GM23338 (cell line): ENCODE data around the gene GRM3. TPM values are rescaled to one million over a fixed set of nuclear protein-coding genes. Genes with fewer than 3 reads are reported as not detected.

Experiments
- ATAC-seq: fragments of 200-7000 bp; cut with Tn5 transposase; 3 replicates; pipeline ENCODE4 v1.9.1; 2020
- DNase-seq: peaks from one replicate; pipeline ENCODE4 v3.0.0-alpha.2; 2015; ENCODE audit warnings: low spot score
- H2AFZ ChIP-seq: fragments of 200-600 bp; sonication (generic); 2 replicates; pipeline ENCODE4 v1.8.0; 2016; ENCODE audit warnings: antibody characterized with exemption, mild to moderate bottlenecking, moderate library complexity
- H3F3A ChIP-seq: fragments of 200-600 bp; sonication (generic); replicated peaks from 2 replicates; pipeline ENCODE4 v1.8.0; 2017; ENCODE audit warnings: antibody characterized with exemption, mixed run types, low read depth
- H3K27ac ChIP-seq: fragments of 200-600 bp; sonication (generic); 2 replicates; pipeline ENCODE4 v1.6.1; 2016; ENCODE audit warnings: low read depth
- H3K27me3 ChIP-seq: fragments of 200-600 bp; sonication (generic); 2 replicates; pipeline ENCODE4 v1.8.0; 2016; ENCODE audit warnings: mild to moderate bottlenecking, mixed run types, moderate library complexity; ENCODE audit not compliant: insufficient read depth
- H3K36me3 ChIP-seq: fragments of 200-600 bp; sonication (generic); 2 replicates; pipeline ENCODE4 v1.8.0; 2016; ENCODE audit warnings: mild to moderate bottlenecking; ENCODE audit not compliant: insufficient read depth
- H3K4me1 ChIP-seq: fragments of 200-600 bp; sonication (generic); 2 replicates; pipeline ENCODE4 v1.8.0; 2016; ENCODE audit warnings: mild to moderate bottlenecking, moderate library complexity; ENCODE audit not compliant: insufficient read depth
- H3K4me2 ChIP-seq: fragments of 200-600 bp; sonication (generic); 2 replicates; pipeline ENCODE4 v1.7.1; 2017; ENCODE audit warnings: mixed run types
- H3K4me3 ChIP-seq: fragments of 200-600 bp; sonication (generic); 2 replicates; pipeline ENCODE4 v1.6.1; 2016; ENCODE audit warnings: mixed run types
- H3K79me2 ChIP-seq: fragments of 200-600 bp; sonication (generic); replicated peaks from 2 replicates; pipeline ENCODE4 v1.8.0; 2017; ENCODE audit warnings: mild to moderate bottlenecking; ENCODE audit not compliant: insufficient read depth
- H3K9me2 ChIP-seq: fragments of 200-600 bp; sonication (generic); 2 replicates; pipeline ENCODE4 v1.8.0; 2017; ENCODE audit not compliant: insufficient read depth
- H4K20me1 ChIP-seq: fragments of 200-600 bp; sonication (generic); replicated peaks from 2 replicates; pipeline ENCODE4 v1.8.0; 2017; ENCODE audit warnings: mild to moderate bottlenecking; ENCODE audit not compliant: insufficient read depth
- H3K27ac Mint-ChIP-seq: 2 replicates; pipeline ENCODE4 v1.8.0; 2020; ENCODE audit warnings: inconsistent platforms, mild to moderate bottlenecking, moderate library complexity, mixed read lengths
- H3K27me3 Mint-ChIP-seq: 3 replicates; pipeline ENCODE4 v1.8.0; 2022; ENCODE audit warnings: low read depth, mild to moderate bottlenecking, moderate library complexity, mixed read lengths, inconsistent platforms; ENCODE audit not compliant: insufficient read depth, poor library complexity
- H3K36me3 Mint-ChIP-seq: 3 replicates; pipeline ENCODE4 v1.8.0; 2021; ENCODE audit warnings: low read depth, mild to moderate bottlenecking, inconsistent platforms, moderate library complexity, mixed read lengths
- H3K4me1 Mint-ChIP-seq: 3 replicates; pipeline ENCODE4 v1.8.0; 2020; ENCODE audit warnings: mild to moderate bottlenecking, inconsistent platforms, mixed read lengths
- H3K4me3 Mint-ChIP-seq: 3 replicates; pipeline ENCODE4 v1.8.0; 2021; ENCODE audit warnings: moderate library complexity, mild to moderate bottlenecking, inconsistent platforms, mixed read lengths
- H3K9me3 Mint-ChIP-seq: 3 replicates; pipeline ENCODE4 v1.8.0; 2020; ENCODE audit warnings: moderate library complexity, mild to moderate bottlenecking, inconsistent platforms, mixed read lengths
- CREB1 ChIP-seq: fragments of 250-450 bp; sonication (Bioruptor Pico); IDR thresholded peaks from 2 replicates; pipeline ENCODE4 v1.5.0; 2020; ENCODE audit warnings: low read depth, mild to moderate bottlenecking, moderate library complexity
- EZH2 ChIP-seq: fragments of 200-600 bp; sonication (generic); IDR thresholded peaks from one replicate; pipeline ENCODE4 v1.8.0; 2017; ENCODE audit warnings: antibody characterized with exemption, mild to moderate bottlenecking, low read depth; ENCODE audit not compliant: unreplicated experiment
- EZH2phosphoT487 ChIP-seq: fragments of 200-600 bp; sonication (generic); IDR thresholded peaks from one replicate; pipeline ENCODE4 v1.8.1; 2018; ENCODE audit warnings: antibody characterized with exemption; ENCODE audit not compliant: unreplicated experiment
- JUNB ChIP-seq: IDR thresholded peaks from one replicate; pipeline ENCODE4 v1.6.1; 2016; ENCODE audit warnings: antibody characterized with exemption; ENCODE audit not compliant: unreplicated experiment
- NANOG ChIP-seq: IDR thresholded peaks from 2 replicates; pipeline ENCODE4 v1.6.1; 2016; ENCODE audit warnings: antibody characterized with exemption, borderline replicate concordance
- POLR2AphosphoS5 ChIP-seq: IDR thresholded peaks from 2 replicates; pipeline ENCODE4 v1.6.1; 2016; ENCODE audit warnings: antibody characterized with exemption, low read depth
- STAT1 ChIP-seq: IDR thresholded peaks from one replicate; pipeline ENCODE4 v1.6.1; 2016; ENCODE audit warnings: antibody characterized with exemption; ENCODE audit not compliant: unreplicated experiment
- ZNF114 ChIP-seq: fragments of 250-450 bp; sonication (Bioruptor Pico); IDR thresholded peaks from 2 replicates; pipeline ENCODE4 v1.5.0; 2020; ENCODE audit warnings: mild to moderate bottlenecking, moderate library complexity
- ZNF331 ChIP-seq: fragments of 250-450 bp; sonication (Bioruptor Pico); IDR thresholded peaks from 2 replicates; pipeline ENCODE4 v1.5.0; 2020; ENCODE audit warnings: low read depth, mild to moderate bottlenecking, moderate library complexity
- polyA plus RNA-seq: library from polyadenylated mRNA; unstranded; fragments of >200 nt; fragmentation: Nextera tagmentation; extraction: Ambion mirVana; gene quantifications from 2 replicates; pipeline ENCODE4 v1.2.1, GENCODE V29; 2016
- total RNA-seq: library from RNA; depleted of rRNA; stranded (reverse); fragments of >200 nt; shearing (Covaris generic); gene quantifications from 2 replicates; pipeline ENCODE4 v1.2.3, GENCODE V29; 2014
- TF ChIP-seq, protein P1 (sequence below), 2 experiments: fragments of 200-600 bp in 1 of 2; sonication (generic) in 1 of 2; conservative IDR thresholded peaks; 2 replicates each; pipeline versions ENCODE4 v1.5.1 to v1.6.1; 2016 to 2017; ENCODE audit warnings: antibody characterized with exemption in 2 of 2, low read depth in 2 of 2, mild to moderate bottlenecking in 2 of 2, moderate library complexity in 1 of 2
- TF ChIP-seq, protein P2 (sequence below): IDR thresholded peaks from one replicate; pipeline ENCODE4 v1.6.1; 2018; ENCODE audit warnings: antibody characterized with exemption; ENCODE audit not compliant: unreplicated experiment
- TF ChIP-seq, protein P3 (sequence below): fragments of 250-450 bp; sonication (Bioruptor Pico); IDR thresholded peaks from 2 replicates; pipeline ENCODE4 v1.5.0; 2020; ENCODE audit warnings: mild to moderate bottlenecking, moderate library complexity
- TF ChIP-seq, protein P4 (sequence below): IDR thresholded peaks from 2 replicates; pipeline ENCODE4 v1.6.1; 2016; ENCODE audit warnings: antibody characterized with exemption

GRM3 gene
- total and polyA plus RNA-seq, 2 experiments from 2014 or later, result 0.79 to 1.9 TPM

DNA sequence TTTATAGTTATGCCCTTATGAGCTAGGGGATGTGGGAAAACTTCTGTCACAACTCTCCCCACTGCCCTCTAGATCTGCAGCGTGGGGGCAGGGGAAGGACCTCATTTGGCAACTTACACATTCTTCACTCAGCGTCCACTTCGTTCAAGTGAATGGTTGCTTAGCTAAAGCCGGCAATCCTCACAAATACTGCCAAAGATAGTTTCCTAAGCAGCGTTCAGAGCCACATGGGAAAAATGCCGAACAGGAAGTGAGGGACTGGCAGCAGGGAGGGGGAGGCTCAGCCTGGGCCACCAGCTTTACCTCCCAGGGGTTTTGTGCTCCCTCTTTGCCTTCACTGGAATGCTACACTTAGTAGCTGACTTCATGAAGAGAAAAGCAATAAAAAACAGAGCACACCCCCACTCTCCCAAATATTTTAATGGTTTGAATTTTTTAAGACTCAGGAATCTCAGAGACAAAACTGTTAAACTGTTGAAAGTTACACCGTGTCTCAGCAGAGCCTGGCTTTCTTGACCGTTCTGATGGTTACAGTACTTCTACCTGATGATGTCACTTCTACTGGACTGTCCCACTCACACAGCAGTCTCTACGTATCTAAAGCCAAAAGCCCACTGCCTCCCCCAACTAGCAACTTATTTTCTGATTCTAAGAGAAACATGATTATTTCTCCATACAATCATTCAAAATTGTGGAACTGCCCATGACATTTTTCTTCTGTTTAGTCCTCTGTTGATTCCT is 10.4 kb downstream of the GRM3 start:
- Histone ChIP-seq H3K27ac (no peak overlapping the region), H3K4me3 (no peak overlapping the region), H3K27me3 (no peaks in the 10 kb centered on the region), H3K9me2 (no peaks in the 10 kb centered on the region), H3K4me2 (no peak overlapping the region), H3K36me3 (no peaks in the 10 kb centered on the region), H4K20me1 (no peaks in the 10 kb centered on the region), H3K4me1 (no peaks in the 10 kb centered on the region; the same call in 1 of the 2 replicates), H2AFZ (peak overlapping the region; percentile 30; the same call in 1 of the 2 replicates), H3K79me2 (no peaks in the 10 kb centered on the region), H3F3A (no peaks in the 10 kb centered on the region)
- H3K4me3 Mint-ChIP-seq, result no peak overlapping the region
- ATAC-seq, result peak; percentile 63
- peak; percentile 60 for DNase-seq
- H3K9me3 Mint-ChIP-seq, result no peaks in the 10 kb centered on the region
- no peak for TF ChIP-seq CREB1
- no peak for TF ChIP-seq EZH2
- TF ChIP-seq, protein P1, sequence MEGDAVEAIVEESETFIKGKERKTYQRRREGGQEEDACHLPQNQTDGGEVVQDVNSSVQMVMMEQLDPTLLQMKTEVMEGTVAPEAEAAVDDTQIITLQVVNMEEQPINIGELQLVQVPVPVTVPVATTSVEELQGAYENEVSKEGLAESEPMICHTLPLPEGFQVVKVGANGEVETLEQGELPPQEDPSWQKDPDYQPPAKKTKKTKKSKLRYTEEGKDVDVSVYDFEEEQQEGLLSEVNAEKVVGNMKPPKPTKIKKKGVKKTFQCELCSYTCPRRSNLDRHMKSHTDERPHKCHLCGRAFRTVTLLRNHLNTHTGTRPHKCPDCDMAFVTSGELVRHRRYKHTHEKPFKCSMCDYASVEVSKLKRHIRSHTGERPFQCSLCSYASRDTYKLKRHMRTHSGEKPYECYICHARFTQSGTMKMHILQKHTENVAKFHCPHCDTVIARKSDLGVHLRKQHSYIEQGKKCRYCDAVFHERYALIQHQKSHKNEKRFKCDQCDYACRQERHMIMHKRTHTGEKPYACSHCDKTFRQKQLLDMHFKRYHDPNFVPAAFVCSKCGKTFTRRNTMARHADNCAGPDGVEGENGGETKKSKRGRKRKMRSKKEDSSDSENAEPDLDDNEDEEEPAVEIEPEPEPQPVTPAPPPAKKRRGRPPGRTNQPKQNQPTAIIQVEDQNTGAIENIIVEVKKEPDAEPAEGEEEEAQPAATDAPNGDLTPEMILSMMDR (conservative IDR thresholded peaks at IDR 0.05; ENCODE audit: low read depth in 2 of 2), result no peak
- no peak for TF ChIP-seq ZNF331 (CRISPR knock-in tag)
- TF ChIP-seq, protein P2, sequence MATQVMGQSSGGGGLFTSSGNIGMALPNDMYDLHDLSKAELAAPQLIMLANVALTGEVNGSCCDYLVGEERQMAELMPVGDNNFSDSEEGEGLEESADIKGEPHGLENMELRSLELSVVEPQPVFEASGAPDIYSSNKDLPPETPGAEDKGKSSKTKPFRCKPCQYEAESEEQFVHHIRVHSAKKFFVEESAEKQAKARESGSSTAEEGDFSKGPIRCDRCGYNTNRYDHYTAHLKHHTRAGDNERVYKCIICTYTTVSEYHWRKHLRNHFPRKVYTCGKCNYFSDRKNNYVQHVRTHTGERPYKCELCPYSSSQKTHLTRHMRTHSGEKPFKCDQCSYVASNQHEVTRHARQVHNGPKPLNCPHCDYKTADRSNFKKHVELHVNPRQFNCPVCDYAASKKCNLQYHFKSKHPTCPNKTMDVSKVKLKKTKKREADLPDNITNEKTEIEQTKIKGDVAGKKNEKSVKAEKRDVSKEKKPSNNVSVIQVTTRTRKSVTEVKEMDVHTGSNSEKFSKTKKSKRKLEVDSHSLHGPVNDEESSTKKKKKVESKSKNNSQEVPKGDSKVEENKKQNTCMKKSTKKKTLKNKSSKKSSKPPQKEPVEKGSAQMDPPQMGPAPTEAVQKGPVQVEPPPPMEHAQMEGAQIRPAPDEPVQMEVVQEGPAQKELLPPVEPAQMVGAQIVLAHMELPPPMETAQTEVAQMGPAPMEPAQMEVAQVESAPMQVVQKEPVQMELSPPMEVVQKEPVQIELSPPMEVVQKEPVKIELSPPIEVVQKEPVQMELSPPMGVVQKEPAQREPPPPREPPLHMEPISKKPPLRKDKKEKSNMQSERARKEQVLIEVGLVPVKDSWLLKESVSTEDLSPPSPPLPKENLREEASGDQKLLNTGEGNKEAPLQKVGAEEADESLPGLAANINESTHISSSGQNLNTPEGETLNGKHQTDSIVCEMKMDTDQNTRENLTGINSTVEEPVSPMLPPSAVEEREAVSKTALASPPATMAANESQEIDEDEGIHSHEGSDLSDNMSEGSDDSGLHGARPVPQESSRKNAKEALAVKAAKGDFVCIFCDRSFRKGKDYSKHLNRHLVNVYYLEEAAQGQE, result no peak
- TF ChIP-seq NANOG, result no peak
- TF ChIP-seq ZNF114, result no peak
- no peak for TF ChIP-seq POLR2AphosphoS5
- no peak for TF ChIP-seq EZH2phosphoT487
- TF ChIP-seq, protein P3, sequence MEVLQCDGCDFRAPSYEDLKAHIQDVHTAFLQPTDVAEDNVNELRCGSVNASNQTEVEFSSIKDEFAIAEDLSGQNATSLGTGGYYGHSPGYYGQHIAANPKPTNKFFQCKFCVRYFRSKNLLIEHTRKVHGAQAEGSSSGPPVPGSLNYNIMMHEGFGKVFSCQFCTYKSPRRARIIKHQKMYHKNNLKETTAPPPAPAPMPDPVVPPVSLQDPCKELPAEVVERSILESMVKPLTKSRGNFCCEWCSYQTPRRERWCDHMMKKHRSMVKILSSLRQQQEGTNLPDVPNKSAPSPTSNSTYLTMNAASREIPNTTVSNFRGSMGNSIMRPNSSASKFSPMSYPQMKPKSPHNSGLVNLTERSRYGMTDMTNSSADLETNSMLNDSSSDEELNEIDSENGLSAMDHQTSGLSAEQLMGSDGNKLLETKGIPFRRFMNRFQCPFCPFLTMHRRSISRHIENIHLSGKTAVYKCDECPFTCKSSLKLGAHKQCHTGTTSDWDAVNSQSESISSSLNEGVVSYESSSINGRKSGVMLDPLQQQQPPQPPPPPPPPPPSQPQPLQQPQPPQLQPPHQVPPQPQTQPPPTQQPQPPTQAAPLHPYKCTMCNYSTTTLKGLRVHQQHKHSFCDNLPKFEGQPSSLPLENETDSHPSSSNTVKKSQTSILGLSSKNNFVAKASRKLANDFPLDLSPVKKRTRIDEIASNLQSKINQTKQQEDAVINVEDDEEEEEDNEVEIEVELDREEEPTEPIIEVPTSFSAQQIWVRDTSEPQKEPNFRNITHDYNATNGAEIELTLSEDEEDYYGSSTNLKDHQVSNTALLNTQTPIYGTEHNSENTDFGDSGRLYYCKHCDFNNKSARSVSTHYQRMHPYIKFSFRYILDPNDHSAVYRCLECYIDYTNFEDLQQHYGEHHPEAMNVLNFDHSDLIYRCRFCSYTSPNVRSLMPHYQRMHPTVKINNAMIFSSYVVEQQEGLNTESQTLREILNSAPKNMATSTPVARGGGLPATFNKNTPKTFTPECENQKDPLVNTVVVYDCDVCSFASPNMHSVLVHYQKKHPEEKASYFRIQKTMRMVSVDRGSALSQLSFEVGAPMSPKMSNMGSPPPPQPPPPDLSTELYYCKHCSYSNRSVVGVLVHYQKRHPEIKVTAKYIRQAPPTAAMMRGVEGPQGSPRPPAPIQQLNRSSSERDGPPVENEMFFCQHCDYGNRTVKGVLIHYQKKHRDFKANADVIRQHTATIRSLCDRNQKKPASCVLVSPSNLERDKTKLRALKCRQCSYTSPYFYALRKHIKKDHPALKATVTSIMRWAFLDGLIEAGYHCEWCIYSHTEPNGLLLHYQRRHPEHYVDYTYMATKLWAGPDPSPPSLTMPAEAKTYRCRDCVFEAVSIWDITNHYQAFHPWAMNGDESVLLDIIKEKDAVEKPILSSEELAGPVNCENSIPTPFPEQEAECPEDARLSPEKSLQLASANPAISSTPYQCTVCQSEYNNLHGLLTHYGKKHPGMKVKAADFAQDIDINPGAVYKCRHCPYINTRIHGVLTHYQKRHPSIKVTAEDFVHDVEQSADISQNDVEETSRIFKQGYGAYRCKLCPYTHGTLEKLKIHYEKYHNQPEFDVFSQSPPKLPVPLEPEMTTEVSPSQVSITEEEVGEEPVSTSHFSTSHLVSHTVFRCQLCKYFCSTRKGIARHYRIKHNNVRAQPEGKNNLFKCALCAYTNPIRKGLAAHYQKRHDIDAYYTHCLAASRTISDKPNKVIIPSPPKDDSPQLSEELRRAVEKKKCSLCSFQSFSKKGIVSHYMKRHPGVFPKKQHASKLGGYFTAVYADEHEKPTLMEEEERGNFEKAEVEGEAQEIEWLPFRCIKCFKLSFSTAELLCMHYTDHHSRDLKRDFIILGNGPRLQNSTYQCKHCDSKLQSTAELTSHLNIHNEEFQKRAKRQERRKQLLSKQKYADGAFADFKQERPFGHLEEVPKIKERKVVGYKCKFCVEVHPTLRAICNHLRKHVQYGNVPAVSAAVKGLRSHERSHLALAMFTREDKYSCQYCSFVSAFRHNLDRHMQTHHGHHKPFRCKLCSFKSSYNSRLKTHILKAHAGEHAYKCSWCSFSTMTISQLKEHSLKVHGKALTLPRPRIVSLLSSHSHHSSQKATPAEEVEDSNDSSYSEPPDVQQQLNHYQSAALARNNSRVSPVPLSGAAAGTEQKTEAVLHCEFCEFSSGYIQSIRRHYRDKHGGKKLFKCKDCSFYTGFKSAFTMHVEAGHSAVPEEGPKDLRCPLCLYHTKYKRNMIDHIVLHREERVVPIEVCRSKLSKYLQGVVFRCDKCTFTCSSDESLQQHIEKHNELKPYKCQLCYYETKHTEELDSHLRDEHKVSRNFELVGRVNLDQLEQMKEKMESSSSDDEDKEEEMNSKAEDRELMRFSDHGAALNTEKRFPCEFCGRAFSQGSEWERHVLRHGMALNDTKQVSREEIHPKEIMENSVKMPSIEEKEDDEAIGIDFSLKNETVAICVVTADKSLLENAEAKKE (CRISPR knock-in tag), result no peak
- no peak for TF ChIP-seq STAT1
- TF ChIP-seq, protein P4, sequence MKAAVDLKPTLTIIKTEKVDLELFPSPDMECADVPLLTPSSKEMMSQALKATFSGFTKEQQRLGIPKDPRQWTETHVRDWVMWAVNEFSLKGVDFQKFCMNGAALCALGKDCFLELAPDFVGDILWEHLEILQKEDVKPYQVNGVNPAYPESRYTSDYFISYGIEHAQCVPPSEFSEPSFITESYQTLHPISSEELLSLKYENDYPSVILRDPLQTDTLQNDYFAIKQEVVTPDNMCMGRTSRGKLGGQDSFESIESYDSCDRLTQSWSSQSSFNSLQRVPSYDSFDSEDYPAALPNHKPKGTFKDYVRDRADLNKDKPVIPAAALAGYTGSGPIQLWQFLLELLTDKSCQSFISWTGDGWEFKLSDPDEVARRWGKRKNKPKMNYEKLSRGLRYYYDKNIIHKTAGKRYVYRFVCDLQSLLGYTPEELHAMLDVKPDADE, result no peak
- TF ChIP-seq JUNB, result no peak
- H3K27ac Mint-ChIP-seq, result no peak overlapping the region
- peaks cover 3% of the 10 kb centered on the region for H3K27me3 Mint-ChIP-seq
- H3K4me1 Mint-ChIP-seq, result peaks cover 27% of the 10 kb centered on the region; the same call in 2 of the 3 replicates
- no peaks in the 10 kb centered on the region for H3K36me3 Mint-ChIP-seq
